ENCODE data around the gene OR2A25.
"Not testable (repeated sequence)": the region's sequence is repeated elsewhere in the genome, so short reads cannot be mapped to it uniquely, and the experiment has no call there.

The OR2A25 gene

DNA sequence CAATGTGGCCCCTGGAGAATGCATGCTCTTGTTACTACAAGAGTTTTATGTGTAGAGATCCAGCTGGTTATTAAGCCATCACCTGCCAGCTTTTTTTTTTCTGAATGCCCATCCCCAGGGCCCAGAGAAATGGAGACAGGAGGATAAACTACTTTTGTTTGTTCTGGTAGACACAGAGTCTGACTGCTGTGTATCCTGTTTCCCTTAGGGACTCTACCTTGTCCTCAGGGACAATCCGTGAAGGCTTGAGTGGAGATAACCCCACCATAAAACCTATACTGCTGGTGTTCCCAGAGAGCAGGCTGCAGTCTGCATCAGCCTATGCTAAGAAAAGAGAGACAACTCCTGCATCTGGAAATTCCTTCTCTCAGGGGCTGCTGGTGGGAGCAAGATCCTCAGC, 21.0 kb upstream of the OR2A25 start, which contains the start of gene OR2A5:
Gene OR2A5 (plus strand): TSS at position 301 of the 400 bp plus-strand sequence. CDS start 1,454 bp downstream, outside the sequence.
- Histone ChIP-seq H3K27ac (peak within 1 kb of the TSS; percentile 77), H3K36me3 (no peaks in the 10 kb centered on the region), H3K27me3 (ENCODE audit: insufficient read depth, low read depth, severe bottlenecking) (no peaks in the 10 kb centered on the region), H3K9me3 (ENCODE audit: severe bottlenecking) (no peaks in the 10 kb centered on the region), H3K4me3 (ENCODE audit: low read depth, low read length) (no peak within 1 kb of the TSS; the same call in 1 of the 2 replicates)
- TF ChIP-seq, protein P1, sequence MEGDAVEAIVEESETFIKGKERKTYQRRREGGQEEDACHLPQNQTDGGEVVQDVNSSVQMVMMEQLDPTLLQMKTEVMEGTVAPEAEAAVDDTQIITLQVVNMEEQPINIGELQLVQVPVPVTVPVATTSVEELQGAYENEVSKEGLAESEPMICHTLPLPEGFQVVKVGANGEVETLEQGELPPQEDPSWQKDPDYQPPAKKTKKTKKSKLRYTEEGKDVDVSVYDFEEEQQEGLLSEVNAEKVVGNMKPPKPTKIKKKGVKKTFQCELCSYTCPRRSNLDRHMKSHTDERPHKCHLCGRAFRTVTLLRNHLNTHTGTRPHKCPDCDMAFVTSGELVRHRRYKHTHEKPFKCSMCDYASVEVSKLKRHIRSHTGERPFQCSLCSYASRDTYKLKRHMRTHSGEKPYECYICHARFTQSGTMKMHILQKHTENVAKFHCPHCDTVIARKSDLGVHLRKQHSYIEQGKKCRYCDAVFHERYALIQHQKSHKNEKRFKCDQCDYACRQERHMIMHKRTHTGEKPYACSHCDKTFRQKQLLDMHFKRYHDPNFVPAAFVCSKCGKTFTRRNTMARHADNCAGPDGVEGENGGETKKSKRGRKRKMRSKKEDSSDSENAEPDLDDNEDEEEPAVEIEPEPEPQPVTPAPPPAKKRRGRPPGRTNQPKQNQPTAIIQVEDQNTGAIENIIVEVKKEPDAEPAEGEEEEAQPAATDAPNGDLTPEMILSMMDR (IDR thresholded peaks at IDR 0.05; ENCODE audit: low read depth, low read length) = no peak
- no peak for DNase-seq

DNA sequence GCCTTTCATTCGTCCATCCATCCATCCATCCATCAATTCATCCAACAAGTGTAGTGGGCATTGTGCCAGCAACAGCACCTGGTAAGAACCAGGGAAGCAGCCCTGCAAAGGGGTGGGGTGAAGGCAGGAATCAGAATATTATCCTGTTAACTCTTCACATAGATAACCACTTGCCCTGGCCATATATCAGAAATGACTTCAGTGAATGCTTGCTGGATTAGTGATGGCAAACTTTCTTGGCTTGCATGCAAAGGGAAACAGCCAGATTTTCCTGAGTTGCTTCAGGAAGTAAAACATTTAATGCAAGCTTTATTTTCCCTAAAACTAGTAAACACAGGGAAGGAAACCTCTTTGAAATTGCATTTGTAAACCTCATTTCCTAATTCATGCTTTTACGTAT, 20.1 kb upstream of the OR2A25 start:
- H3K9me3 ChIP-seq (ENCODE audit: severe bottlenecking) = no peaks in the 10 kb centered on the region
- H3K27ac ChIP-seq = peak overlapping the region; percentile 77; the same call in 1 of the 2 replicates
- H3K4me3 ChIP-seq (ENCODE audit: low read depth, low read length) = no peak overlapping the region
- H3K27me3 ChIP-seq (ENCODE audit: insufficient read depth, low read depth, severe bottlenecking) = no peaks in the 10 kb centered on the region
- DNase-seq = no peak
- TF ChIP-seq, protein P1 (IDR thresholded peaks at IDR 0.05; ENCODE audit: low read depth, low read length) = no peak
- no peaks in the 10 kb centered on the region for H3K36me3 ChIP-seq

DNA sequence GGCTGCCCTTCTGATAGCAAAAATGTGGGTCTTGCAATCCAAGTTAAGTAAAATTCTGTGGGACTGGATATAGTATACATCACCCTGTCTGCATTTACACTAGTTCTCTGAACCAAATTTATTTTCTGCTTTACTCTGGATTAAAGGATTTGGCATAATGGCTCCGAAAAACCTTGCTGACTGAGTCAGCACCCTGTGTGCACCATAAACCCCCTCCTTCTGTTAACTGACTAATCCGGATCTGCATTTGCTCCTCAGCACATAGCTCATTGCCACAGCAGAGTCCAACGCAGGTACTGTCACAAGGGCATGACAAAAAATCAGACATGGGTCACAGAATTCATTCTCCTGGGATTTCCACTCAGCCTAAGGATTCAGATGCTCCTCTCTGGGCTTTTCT, 19.5 kb upstream of the OR2A25 start:
- peak; percentile 75 for DNase-seq
- H3K27ac ChIP-seq = peak overlapping the region; percentile 77
- TF ChIP-seq, protein P1 (IDR thresholded peaks at IDR 0.05; ENCODE audit: low read depth, low read length) = no peak
- no peaks in the 10 kb centered on the region for H3K27me3 ChIP-seq (ENCODE audit: insufficient read depth, low read depth, severe bottlenecking)
- H3K9me3 ChIP-seq (ENCODE audit: severe bottlenecking) = no peaks in the 10 kb centered on the region
- no peak overlapping the region; the same call in 1 of the 2 replicates for H3K4me3 ChIP-seq (ENCODE audit: low read depth, low read length)
- no peaks in the 10 kb centered on the region for H3K36me3 ChIP-seq

DNA sequence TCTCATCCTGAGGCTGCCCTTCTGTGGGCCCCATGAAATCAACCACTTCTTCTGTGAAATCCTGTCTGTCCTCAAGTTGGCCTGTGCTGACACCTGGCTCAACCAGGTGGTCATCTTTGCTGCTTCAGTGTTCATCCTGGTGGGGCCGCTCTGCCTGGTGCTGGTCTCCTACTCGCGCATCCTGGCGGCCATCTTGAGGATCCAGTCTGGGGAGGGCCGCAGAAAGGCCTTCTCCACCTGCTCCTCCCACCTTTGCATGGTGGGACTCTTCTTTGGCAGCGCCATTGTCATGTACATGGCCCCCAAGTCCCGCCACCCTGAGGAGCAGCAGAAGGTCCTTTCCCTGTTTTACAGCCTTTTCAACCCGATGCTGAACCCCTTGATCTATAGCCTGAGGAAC, 18.7 kb upstream of the OR2A25 start:
- H3K27ac ChIP-seq = peak overlapping the region; percentile 77
- H3K9me3 ChIP-seq (ENCODE audit: severe bottlenecking); H3K27me3 ChIP-seq (ENCODE audit: insufficient read depth, low read depth, severe bottlenecking); H3K36me3 ChIP-seq; H3K4me3 ChIP-seq (ENCODE audit: low read depth, low read length): not testable (repeated sequence)
- peak; percentile 28 for DNase-seq

DNA sequence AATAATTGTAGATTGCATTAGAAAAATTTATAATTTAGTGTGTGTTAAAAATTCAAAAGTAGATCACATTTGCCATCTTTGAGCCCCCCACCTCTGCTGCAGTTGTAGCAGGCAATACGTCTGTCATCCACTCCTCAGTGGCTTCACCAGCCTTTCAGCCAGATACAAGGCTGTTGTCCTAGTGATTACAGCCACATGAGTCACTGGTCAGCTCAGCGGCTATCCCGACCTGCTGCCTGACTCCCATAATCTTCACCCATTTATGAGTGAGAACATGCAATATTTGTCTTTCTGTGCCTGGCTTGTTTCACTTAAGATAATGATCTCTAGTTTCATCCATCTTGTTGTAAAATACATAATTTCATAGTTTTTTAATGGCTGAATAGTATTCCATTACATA, 11.7 kb upstream of the OR2A25 start:
- H3K9me3 ChIP-seq (ENCODE audit: severe bottlenecking) = peaks cover 5% of the 10 kb centered on the region
- no peaks in the 10 kb centered on the region for H3K36me3 ChIP-seq
- no peak for DNase-seq
- no peak overlapping the region for H3K4me3 ChIP-seq (ENCODE audit: low read depth, low read length)
- TF ChIP-seq, protein P1 (IDR thresholded peaks at IDR 0.05; ENCODE audit: low read depth, low read length) = no peak
- no peaks in the 10 kb centered on the region for H3K27me3 ChIP-seq (ENCODE audit: insufficient read depth, low read depth, severe bottlenecking)
- no peak overlapping the region for H3K27ac ChIP-seq

DNA sequence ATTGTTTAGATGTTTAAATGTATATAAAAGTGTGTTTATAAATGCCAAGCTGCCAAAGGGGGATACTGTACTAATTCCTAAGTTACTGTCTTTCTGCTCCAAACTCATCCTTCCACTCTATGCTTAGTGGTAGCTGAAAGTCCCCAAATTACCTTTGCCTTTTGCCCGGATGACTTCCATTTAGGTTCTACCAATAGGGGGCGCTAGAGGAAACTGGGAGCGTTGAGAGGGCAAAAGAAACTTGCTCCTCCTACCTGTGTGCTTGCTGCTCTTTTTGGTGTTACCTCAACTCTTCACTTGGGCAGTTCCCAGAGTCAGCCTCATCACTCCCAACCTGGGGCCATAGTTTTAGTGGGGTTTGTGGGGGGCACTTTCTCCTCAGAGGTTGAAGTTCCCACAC, 5.9 kb upstream of the OR2A25 start:
- no peaks in the 10 kb centered on the region for H3K27me3 ChIP-seq (ENCODE audit: insufficient read depth, low read depth, severe bottlenecking)
- no peak overlapping the region for H3K4me3 ChIP-seq (ENCODE audit: low read depth, low read length)
- H3K36me3 ChIP-seq = no peaks in the 10 kb centered on the region
- no peak for DNase-seq
- TF ChIP-seq, protein P1 (IDR thresholded peaks at IDR 0.05; ENCODE audit: low read depth, low read length) = peak; percentile 33; the same call in 1 of the 2 replicates
- H3K9me3 ChIP-seq (ENCODE audit: severe bottlenecking) = peaks cover 3% of the 10 kb centered on the region
- no peak overlapping the region for H3K27ac ChIP-seq

Measured in WERI-Rb-1 (cell line).